Hair follicle dermal papilla cell (primary cell): ENCODE measurements around the gene PRKG1. TPM values are rescaled to one million over a fixed set of nuclear protein-coding genes. Genes with fewer than 3 reads are reported as not detected.

ENCODE experiments used
- small RNA-seq: library from RNA; depleted of rRNA; stranded (forward); fragments of <200 nt; gene quantifications from one replicate; pipeline ENCODE3, GENCODE V24; 2012
- total RNA-seq: library from RNA; depleted of rRNA; stranded (reverse); fragments of >200 nt; gene quantifications from 2 replicates; pipeline ENCODE4 v1.2.3, GENCODE V29; 2012

Gene PRKG1
- 51.0 and 52.4 TPM in 2 replicates for total RNA-seq

GRCh38 chr10:51074238-51075028 lies at the start of gene PRKG1:
TSS of gene PRKG1 (plus strand) at chr10:51074487.

GRCh38 chr10:51699475-51700227 lies 625.4 kb downstream of the PRKG1 start, which contains the start of gene CSTF2T:
TSS of gene CSTF2T (minus strand) at chr10:51699595. CDS start at chr10:51699549, 46 bp downstream.

DNA sequence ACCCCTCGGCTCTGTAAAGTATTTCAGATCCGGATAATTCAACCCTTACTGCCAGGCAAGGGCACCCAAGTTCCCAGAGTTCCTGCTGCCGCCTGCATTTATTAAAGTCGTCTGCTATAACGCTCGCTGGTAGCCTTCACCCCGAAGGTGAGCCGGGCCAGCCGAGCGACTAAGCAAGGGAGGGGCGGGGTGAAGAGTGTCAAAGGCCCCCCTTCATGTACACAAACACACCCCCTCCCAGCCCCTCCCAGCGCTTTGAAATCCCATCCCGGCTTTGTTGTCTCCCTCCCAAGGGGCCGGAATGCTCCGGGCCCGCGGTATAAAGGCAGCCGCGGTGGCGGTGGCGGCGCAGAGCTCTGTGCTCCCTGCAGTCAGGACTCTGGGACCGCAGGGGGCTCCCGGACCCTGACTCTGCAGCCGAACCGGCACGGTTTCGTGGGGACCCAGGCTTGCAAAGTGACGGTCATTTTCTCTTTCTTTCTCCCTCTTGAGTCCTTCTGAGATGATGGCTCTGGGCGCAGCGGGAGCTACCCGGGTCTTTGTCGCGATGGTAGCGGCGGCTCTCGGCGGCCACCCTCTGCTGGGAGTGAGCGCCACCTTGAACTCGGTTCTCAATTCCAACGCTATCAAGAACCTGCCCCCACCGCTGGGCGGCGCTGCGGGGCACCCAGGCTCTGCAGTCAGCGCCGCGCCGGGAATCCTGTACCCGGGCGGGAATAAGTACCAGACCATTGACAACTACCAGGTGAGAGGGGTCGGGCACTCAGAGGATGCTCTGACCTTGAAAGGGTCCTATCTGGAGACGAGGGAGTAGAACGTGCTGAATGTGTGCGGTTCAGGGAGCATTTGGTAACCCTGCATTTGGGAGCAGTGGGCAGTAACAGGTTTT lies 1239.9 kb downstream of the PRKG1 start, which contains the start of gene DKK1:
TSS of gene DKK1 (plus strand) at position 349 of the 889 bp plus-strand sequence. CDS start at position 503, 154 bp downstream.

Small RNA genes lying within 50 kb of the gene (small RNA-seq; reads per million reads assigned to genes)
- gene MIR605: 1.0 reads per million, percentile 20 among the genes with 10 or more reads in this experiment

Other genes with a start within 250 kb of the PRKG1 start
- gene A1CF, start 188.9 kb upstream of the PRKG1 start, total RNA-seq: not detected in 2 replicates